HL-60/S4 (cell line): ENCODE data around the gene ITGB2.

ENCODE experiments used
- in situ Hi-C: fragments of 300-500 bp; cut with MboI; formaldehyde crosslinking; loops from 2 replicates; pipeline ENCODE4 v1.14.3; 2022; ENCODE audit warnings: low sequenced_read_pairs

Gene ITGB2

GRCh38 chr21:44955798-44956175 lies 35.1 kb upstream of the ITGB2 start:
- in situ Hi-C loops: no loop called here

GRCh38 chr21:44955141-44955797 lies 34.6 kb upstream of the ITGB2 start:
- in situ Hi-C loops: no loop called here

- in situ Hi-C loops: no loop called here
Observed at GRCh38 chr21:44954281-44954771, 33.6 kb upstream of the ITGB2 start.

GRCh38 chr21:44953628-44954021 lies 32.9 kb upstream of the ITGB2 start:
- in situ Hi-C loops: no loop called here

- in situ Hi-C loops: no loop called here
Observed at GRCh38 chr21:44952929-44953627, 32.4 kb upstream of the ITGB2 start.

GRCh38 chr21:44952116-44952928 lies 31.6 kb upstream of the ITGB2 start:
- in situ Hi-C loops: no loop called here

GRCh38 chr21:44951186-44951915 lies 30.7 kb upstream of the ITGB2 start:
- in situ Hi-C loops: no loop called here

- in situ Hi-C loops: no loop called here
Observed at GRCh38 chr21:44950351-44950750, 29.7 kb upstream of the ITGB2 start.

- in situ Hi-C loops: loop anchor here (5.0 to 25.0 kb wide), 2 partner anchors 178 to 437 kb away; no protein-coding TSS in a partner anchor
Observed at GRCh38 chr21:44949779-44950198, 29.1 kb upstream of the ITGB2 start.

- in situ Hi-C loops: loop anchor here (5.0 to 25.0 kb wide), 2 partner anchors 178 to 437 kb away; no protein-coding TSS in a partner anchor
Observed at GRCh38 chr21:44949161-44949778, 28.6 kb upstream of the ITGB2 start.

GRCh38 chr21:44948426-44949120 lies 27.9 kb upstream of the ITGB2 start:
- in situ Hi-C loops: loop anchor here (5.0 to 25.0 kb wide), 2 partner anchors 179 to 436 kb away; no protein-coding TSS in a partner anchor

GRCh38 chr21:44947930-44948331 lies 27.2 kb upstream of the ITGB2 start:
- in situ Hi-C loops: loop anchor here (5.0 to 25.0 kb wide), 2 partner anchors 179 to 436 kb away; no protein-coding TSS in a partner anchor

GRCh38 chr21:44947111-44947929 lies 26.6 kb upstream of the ITGB2 start:
- in situ Hi-C loops: loop anchor here (5.0 to 25.0 kb wide), 2 partner anchors 180 to 435 kb away; no protein-coding TSS in a partner anchor

GRCh38 chr21:44946254-44947041 lies 25.7 kb upstream of the ITGB2 start:
- in situ Hi-C loops: loop anchor here (5.0 to 25.0 kb wide), 2 partner anchors 181 to 434 kb away; no protein-coding TSS in a partner anchor

- in situ Hi-C loops: loop anchor here (25.0 kb wide), 1 partner anchor 432 kb away; no protein-coding TSS in a partner anchor
Observed at GRCh38 chr21:44944596-44944995, 23.9 kb upstream of the ITGB2 start.

GRCh38 chr21:44943686-44944550 lies 23.2 kb upstream of the ITGB2 start:
- in situ Hi-C loops: loop anchor here (25.0 kb wide), 1 partner anchor 432 kb away; no protein-coding TSS in a partner anchor
